ENCODE measurements around the gene FOXE3. TPM values are rescaled to one million over a fixed set of nuclear protein-coding genes. Genes with fewer than 3 reads are reported as not detected.
A peak's percentile ranks its signal among the peaks of the same experiment; 100 is the strongest.

The FOXE3 gene
- total and polyA plus RNA-seq, 2 of the 8 experiments (the other 6 are each of a cell fraction or from before 2014, with no cell fraction given), result 0.18 TPM; not detected in 1

DNA sequence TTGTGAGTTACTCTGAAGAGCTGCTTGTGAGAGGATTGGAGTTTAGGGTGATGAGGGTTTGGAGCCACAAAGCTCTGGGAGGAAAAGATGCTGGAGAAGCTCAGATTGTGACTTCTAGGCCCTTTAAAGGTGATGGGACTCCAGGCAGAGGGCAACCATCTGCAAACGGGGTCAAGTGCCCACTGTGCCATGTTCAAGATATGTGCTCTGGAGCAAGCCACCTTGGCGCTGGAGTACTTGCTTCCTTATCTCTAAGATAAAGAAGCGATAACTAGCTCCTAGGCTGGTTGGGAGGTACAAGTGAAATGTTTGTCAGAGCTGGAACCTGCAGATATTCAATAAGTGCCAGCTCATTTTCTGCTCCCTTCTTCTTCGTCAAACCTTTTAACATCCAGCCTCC is 14.3 kb upstream of the FOXE3 start:
- no peaks in the 10 kb centered on the region for H3K79me2 ChIP-seq (ENCODE audit: control insufficient read depth in 1 of 2, insufficient read depth in 2 of 2, low read length in 2 of 2)
- no peak overlapping the region for H2BK12ac ChIP-seq (ENCODE audit: low read depth, low read length)
- TF ChIP-seq PHF8 (conservative IDR thresholded peaks at IDR 0.05; ENCODE audit: low read depth, low read length) (no peak), SUZ12 (IDR thresholded peaks at IDR 0.05; ENCODE audit: low read length) (0 out of 2 replicates have a peak, but pooled peaks have one; percentile 6), KDM5A (IDR thresholded peaks at IDR 0.05; ENCODE audit: low read length) (no peak)
- TF ChIP-seq, protein P1, sequence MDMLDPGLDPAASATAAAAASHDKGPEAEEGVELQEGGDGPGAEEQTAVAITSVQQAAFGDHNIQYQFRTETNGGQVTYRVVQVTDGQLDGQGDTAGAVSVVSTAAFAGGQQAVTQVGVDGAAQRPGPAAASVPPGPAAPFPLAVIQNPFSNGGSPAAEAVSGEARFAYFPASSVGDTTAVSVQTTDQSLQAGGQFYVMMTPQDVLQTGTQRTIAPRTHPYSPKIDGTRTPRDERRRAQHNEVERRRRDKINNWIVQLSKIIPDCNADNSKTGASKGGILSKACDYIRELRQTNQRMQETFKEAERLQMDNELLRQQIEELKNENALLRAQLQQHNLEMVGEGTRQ (IDR thresholded peaks at IDR 0.05; ENCODE audit: low read length), result no peak
- H3K9ac ChIP-seq (replicated peaks in 1 of 4; ENCODE audit: extremely low read depth in 1 of 4, low read depth in 3 of 4, low read length in 3 of 4), result no peak overlapping the region
- ChIA-PET POLR2A (ENCODE audit: partially characterized antibody) (no interaction called here), CTCF (ENCODE audit: partially characterized antibody) (interaction anchor here (1.0 to 4.6 kb wide), 7 partner anchors 9 to 34 kb away, joined by 3 to 33 read pairs (median 7); no protein-coding TSS in a partner anchor)
- H3K4me2 ChIP-seq (ENCODE audit: insufficient read depth in 1 of 2, low read depth in 2 of 2, low read length in 2 of 2), result no peak overlapping the region
- H2BK15ac ChIP-seq (ENCODE audit: low read length), result no peak overlapping the region
- no peaks in the 10 kb centered on the region for H3K79me1 ChIP-seq (ENCODE audit: low read depth, low read length)
- no peak overlapping the region for H2AK5ac ChIP-seq (ENCODE audit: low read depth, low read length)
- H2AFZ ChIP-seq (ENCODE audit: low read length), result no peak overlapping the region
- no peak overlapping the region for H4K91ac ChIP-seq (replicated peaks; ENCODE audit: insufficient read length, low read length)
- no peak overlapping the region for H3K18ac ChIP-seq (ENCODE audit: extremely low read depth, low read length)
- no peak overlapping the region for H3K27ac ChIP-seq (ENCODE audit: low read depth, low read length)
- no peak overlapping the region for H2BK5ac ChIP-seq (ENCODE audit: low read depth, low read length)
- H3K4ac ChIP-seq (replicated peaks; ENCODE audit: insufficient read length, low read depth, low read length), result no peak overlapping the region
- H3K4me1 ChIP-seq (replicated peaks in 1 of 4; ENCODE audit: control insufficient read depth in 3 of 4, insufficient read depth in 4 of 4, low read length in 3 of 4), result no peaks in the 10 kb centered on the region
- no peak overlapping the region for H2BK120ac ChIP-seq (replicated peaks; ENCODE audit: low read depth, low read length)
- H3K36me3 ChIP-seq (ENCODE audit: control insufficient read depth in 2 of 4, insufficient read depth in 4 of 4, low read length in 3 of 4), result no peaks in the 10 kb centered on the region
- H3K56ac ChIP-seq (replicated peaks; ENCODE audit: insufficient read length, low read depth, low read length), result no peak overlapping the region
- no peak overlapping the region for H4K8ac ChIP-seq (ENCODE audit: extremely low read depth, insufficient read depth, low read length)
- H3K23me2 ChIP-seq (ENCODE audit: low read depth, low read length), result no peaks in the 10 kb centered on the region
- H3K4me3 ChIP-seq (ENCODE audit: extremely low read depth in 1 of 4, insufficient read depth in 2 of 4, low read depth in 3 of 4, low read length in 4 of 4), result no peak overlapping the region
- FAIRE-seq (no peak), DNase-seq (ENCODE audit: low read depth in 1 of 2, low spot score in 2 of 2) (no peak)
- H4K5ac ChIP-seq (ENCODE audit: insufficient read length, low read depth, low read length), result no peak overlapping the region
- H2BK20ac ChIP-seq (ENCODE audit: low read length), result no peak overlapping the region
- no peaks in the 10 kb centered on the region for H4K20me1 ChIP-seq (replicated peaks in 1 of 2; ENCODE audit: control insufficient read depth in 1 of 2, insufficient read depth in 2 of 2, low read length in 2 of 2)
- no peaks in the 10 kb centered on the region for H3K9me3 ChIP-seq (ENCODE audit: insufficient read depth in 2 of 2, low read depth in 1 of 2, low read length in 1 of 2)
- H3K14ac ChIP-seq (ENCODE audit: insufficient read length), result no peak overlapping the region
- WGBS, 2 experiments (ENCODE audit: extremely low coverage in 1 of 2, insufficient coverage in 1 of 2, insufficient read length in 1 of 2, insufficient replicate concordance in 2 of 2, low coverage in 1 of 2, low lambda C conversion rate in 2 of 2, missing lambda C conversion rate in 1 of 2), result 82% methylated on average over 4 of the region's 4 CpGs; no CpG with 5 or more reads in 1 of the 2 experiments
- peaks cover 0 to 4% (median 0%) of the 10 kb centered on the region in 4 experiments; a peak in 3 of 7 replicates for H3K27me3 ChIP-seq (replicated peaks in 1 of 4; ENCODE audit: control insufficient read depth in 3 of 4, extremely low read depth in 1 of 4, insufficient read depth in 3 of 4, low read length in 3 of 4)
- H3K23ac ChIP-seq (ENCODE audit: insufficient read length), result no peak overlapping the region

Data from H1 (cell line).